Activated CD4-positive, alpha-beta T cell treated with anti-CD3 and anti-CD28 coated beads for 1 hour (primary cell): ENCODE results near the gene HOTAIR.

ENCODE experiments used
- DNase-seq: peaks from one replicate; pipeline ENCODE4 v3.0.0-alpha.2; 2020

Gene HOTAIR

GRCh38 chr12:53974084-53975063, at the start of gene HOTAIR:
HOTAIR (minus strand) TSS chr12:53974954.
- DNase-seq: no peak

- DNase-seq: no peak
Measured at GRCh38 chr12:54024127-54024526, 49.4 kb upstream of the HOTAIR start.

- DNase-seq: no peak
Measured at GRCh38 chr12:54022960-54023884, 48.5 kb upstream of the HOTAIR start.

GRCh38 chr12:54021432-54022013, 46.8 kb upstream of the HOTAIR start:
- no peak for DNase-seq

- no peak for DNase-seq
Measured at GRCh38 chr12:54020591-54021405, 46.0 kb upstream of the HOTAIR start.

GRCh38 chr12:54019924-54020590, 45.3 kb upstream of the HOTAIR start:
- DNase-seq: no peak

- no peak for DNase-seq
Measured at GRCh38 chr12:54019091-54019811, 44.5 kb upstream of the HOTAIR start.

GRCh38 chr12:54018468-54018984, 43.8 kb upstream of the HOTAIR start:
- DNase-seq: no peak

GRCh38 chr12:54017878-54018467, 43.2 kb upstream of the HOTAIR start:
- DNase-seq: peak; percentile 60

GRCh38 chr12:54017027-54017788, 42.5 kb upstream of the HOTAIR start:
- DNase-seq: no peak

GRCh38 chr12:54016478-54016964, 41.8 kb upstream of the HOTAIR start:
- no peak for DNase-seq

GRCh38 chr12:54016051-54016450, 41.3 kb upstream of the HOTAIR start:
- no peak for DNase-seq

- DNase-seq: no peak
Measured at GRCh38 chr12:54015018-54015931, 40.5 kb upstream of the HOTAIR start.

GRCh38 chr12:54014377-54015017, 39.7 kb upstream of the HOTAIR start:
- no peak for DNase-seq

- DNase-seq: no peak
Measured at GRCh38 chr12:54012631-54013409, 38.1 kb upstream of the HOTAIR start.

- DNase-seq: no peak
Measured at GRCh38 chr12:54011665-54012532, 37.1 kb upstream of the HOTAIR start.
